GM18502 (cell line): ENCODE results near the gene DCLRE1B.
A peak's percentile ranks its signal among the peaks of the same experiment; 100 is the strongest.

Experiments
- ATAC-seq: cut with Tn5 transposase; IDR thresholded peaks from one replicate; pipeline ENCODE4 v1.9.1; 2021; ENCODE audit warnings: mild to moderate bottlenecking; ENCODE audit not compliant: unreplicated experiment, poor library complexity

DCLRE1B gene

GRCh38 chr1:113918243-113918642 is 13.1 kb downstream of the DCLRE1B start:
- no peak for ATAC-seq

DNA sequence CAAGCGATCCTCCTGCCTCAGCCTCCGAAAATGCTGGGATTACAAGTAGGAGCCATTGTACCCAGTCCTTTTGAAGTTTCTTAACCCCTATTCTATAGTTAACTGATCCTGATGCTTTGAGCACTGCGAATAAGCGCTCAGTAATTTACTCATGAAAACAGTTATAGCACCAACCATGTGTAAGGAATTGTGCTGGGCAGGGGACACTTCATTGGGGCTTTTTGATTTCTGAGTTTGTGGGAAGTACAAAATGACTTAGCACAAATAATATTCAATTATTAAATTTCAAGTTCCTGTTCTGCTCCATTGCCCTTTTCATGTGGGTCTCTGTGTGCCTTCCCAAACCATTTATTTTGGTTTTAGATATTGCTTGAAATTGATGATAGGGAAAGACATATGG is 17.8 kb downstream of the DCLRE1B start:
- no peak for ATAC-seq

- no peak for ATAC-seq
Observed at GRCh38 chr1:113924473-113924872, 19.3 kb downstream of the DCLRE1B start.

DNA sequence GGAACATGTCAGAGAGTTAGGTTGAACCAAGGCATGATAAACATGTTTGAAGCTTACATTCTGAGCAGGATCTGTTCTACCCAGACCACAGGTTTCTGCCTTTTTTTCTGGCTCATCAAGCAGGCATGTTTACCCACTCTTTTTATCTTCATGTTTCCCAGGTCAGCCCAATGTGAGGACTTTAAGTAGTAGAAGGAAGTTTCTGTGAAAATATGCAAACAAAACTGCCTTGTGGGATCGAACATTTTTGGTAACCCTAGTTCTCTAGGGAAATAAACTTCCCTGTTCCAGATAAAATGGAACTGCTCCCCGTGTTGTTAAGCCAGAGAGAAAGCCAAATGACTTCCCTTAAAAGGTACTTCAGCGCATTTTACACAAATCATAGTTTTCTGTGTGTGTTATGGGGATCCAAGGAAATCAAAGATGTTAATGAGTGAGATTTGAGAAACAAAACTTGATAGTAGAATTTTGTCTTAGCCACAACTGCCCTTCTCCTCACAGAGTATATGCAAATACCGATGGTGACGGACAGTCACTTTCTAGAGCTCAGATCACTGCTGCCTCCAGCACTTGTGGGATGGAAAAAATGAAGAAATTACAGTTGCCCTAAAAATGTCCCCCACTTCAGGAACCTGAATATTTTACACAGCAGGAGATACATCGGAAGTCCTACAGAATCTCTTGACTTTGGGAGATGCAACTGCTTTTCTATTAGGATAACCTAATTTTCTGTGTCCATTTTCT is 23.2 kb downstream of the DCLRE1B start:
- peak; percentile 29 for ATAC-seq

DNA sequence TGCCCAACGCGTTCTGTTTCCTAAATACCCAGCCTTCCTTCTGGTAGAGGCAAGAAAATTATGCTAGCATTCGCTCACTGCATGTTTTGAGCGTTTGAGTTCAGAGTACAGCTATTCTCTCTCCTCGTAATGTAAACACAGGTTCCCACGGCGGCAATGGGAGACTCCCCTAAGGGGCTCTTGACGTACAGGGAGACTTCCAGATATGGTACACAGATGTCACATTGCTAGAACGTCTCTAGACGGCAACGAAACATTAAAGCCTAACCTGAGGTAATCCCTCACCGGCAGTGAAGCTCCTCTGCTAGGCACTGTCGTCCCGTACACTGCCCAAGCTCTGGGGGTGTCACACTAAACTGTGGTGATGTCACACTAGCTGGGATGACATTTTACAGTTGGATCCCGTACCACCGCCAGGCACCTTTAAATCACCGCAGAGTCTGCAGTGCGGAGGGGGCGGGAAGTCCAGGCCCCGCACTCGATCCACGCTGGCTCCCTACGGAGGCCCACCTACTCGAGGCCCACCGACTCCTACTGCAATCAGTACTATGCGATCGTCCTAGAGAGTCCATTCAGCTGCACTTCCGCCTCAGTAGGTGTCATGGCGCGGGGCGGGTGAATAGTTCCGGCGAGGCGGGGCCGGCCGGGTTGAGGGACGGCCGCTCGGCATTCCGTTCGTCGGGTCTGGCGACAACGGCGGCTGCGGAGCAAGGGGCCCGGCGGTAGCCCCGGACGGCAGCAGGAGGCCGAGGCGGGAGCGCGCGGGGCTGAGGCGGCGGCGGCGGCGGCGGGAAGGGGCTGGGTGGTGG is 24.0 kb downstream of the DCLRE1B start, which contains the start of gene HIPK1:
HIPK1 (plus strand) TSS at position 384 of the 809 bp plus-strand sequence.
- peak; percentile 66 for ATAC-seq

- ATAC-seq: peak; percentile 36
Observed at GRCh38 chr1:113929750-113930498, 24.8 kb downstream of the DCLRE1B start.

DNA sequence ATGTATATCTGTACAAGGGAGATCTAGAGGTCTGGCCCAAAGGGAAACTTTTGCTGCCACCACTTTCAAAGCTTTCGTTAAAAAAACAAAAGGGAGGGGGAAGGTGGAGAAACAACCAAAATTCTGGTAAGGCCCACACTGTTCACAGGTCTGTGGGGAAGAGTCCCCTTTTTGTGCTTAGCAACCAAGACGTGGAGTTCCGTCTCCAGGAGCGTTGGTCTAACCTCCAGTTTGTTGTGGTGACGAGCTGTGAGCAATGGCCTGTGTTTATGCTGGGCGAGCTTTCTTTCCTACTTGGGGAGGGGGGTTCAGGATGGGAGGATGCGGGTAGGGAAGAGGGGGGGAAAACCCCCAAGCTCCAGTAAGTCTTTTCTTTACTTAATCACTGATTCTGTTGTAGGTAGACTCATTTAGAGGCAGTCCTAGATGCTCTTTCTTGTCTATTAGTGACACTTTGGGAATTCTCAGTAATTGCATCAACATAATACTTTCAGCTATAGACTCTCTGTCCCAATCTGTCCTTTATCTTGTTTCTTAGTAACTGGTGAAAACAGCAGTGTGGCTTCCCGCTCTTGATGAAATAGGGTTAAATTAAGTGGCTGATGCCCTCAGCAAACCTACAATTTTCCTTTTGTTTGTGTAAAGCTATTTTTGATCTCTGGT is 25.5 kb downstream of the DCLRE1B start:
- peak; percentile 36 for ATAC-seq

GRCh38 chr1:113931451-113931851 is 26.3 kb downstream of the DCLRE1B start:
- no peak for ATAC-seq

DNA sequence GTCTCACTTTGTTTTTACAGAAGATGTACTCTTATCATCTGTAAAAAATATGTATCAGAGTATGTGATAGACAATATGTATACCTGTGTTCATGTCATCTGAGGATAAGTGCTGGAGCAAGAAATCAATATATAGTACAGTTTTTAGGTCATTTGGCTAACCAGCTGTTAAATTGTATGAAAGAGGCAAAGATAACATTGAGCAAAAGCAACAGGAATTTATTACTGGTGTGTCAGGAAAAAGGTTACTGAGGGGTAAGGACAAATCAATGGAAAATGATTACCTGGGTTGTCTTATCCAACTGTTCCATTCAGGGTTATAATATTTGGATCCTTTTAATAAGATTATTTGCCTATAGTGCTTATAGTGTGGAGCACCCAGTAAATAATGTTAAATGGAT is 28.9 kb downstream of the DCLRE1B start:
- no peak for ATAC-seq

- ATAC-seq: no peak
Observed at GRCh38 chr1:113934511-113935055, 29.5 kb downstream of the DCLRE1B start.

- ATAC-seq: no peak
Observed at GRCh38 chr1:113935176-113935575, 30.1 kb downstream of the DCLRE1B start.

DNA sequence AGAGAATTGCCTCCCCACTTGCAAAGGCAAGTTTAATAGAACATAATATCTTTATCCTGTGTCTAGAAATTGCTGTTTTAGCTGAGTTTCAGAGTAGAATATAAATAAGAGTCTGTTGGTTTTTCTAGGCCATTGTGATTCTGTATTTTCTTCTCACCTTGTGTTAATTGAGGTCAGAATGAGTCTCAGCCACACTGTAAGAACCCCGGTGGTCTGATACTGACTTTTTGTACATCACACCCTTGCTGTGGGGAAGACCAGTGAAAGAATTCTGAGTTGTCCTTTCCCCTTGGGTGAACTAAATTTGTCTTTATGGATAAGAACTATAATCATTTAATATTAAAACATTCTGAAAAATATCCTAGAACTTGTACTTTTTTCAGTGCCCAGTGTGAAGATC is 30.8 kb downstream of the DCLRE1B start:
- no peak for ATAC-seq

DNA sequence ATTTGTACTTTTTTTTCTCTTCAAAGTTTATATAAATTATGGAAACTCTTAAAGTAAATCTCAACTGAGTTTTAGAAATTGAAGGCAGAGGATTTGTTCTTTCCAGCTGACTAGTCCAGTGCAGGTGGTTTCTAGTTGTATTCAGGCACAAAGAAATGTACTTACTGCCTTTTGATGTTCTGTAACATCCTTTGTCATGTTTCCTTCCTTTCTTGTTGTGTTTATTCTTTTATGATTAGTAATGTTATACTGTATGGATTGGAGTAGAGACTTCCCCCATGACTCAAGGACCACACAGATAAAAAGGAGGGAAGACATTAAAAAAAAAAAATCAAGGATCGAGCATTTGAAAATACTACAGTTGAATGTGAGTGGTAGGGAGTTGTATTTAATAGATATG is 32.0 kb downstream of the DCLRE1B start:
- no peak for ATAC-seq

- no peak for ATAC-seq
Observed at GRCh38 chr1:113938192-113938591, 33.1 kb downstream of the DCLRE1B start.

- ATAC-seq: peak; percentile 80
Observed at GRCh38 chr1:113940365-113941244, 35.5 kb downstream of the DCLRE1B start.

GRCh38 chr1:113941245-113941559 is 36.1 kb downstream of the DCLRE1B start:
- no peak for ATAC-seq

- ATAC-seq: no peak
Observed at GRCh38 chr1:113942527-113942926, 37.4 kb downstream of the DCLRE1B start.

- no peak for ATAC-seq
Observed at GRCh38 chr1:113943028-113943811, 38.1 kb downstream of the DCLRE1B start.
